Activated naive CD4-positive, alpha-beta T cell treated with anti-CD3 and anti-CD28 coated beads for 36 hours (primary cell): ENCODE data around the gene HMCN2. TPM values are rescaled to one million over a fixed set of nuclear protein-coding genes. Genes with fewer than 3 reads are reported as not detected.

Experiments used
- CTCF ChIA-PET: fragments of 350-600 bp; sonication (Branson Sonifier 250); formaldehyde crosslinking; loops from one replicate; lab custom pipeline; 2021; ENCODE audit warnings: antibody characterized with exemption; lab: Charles Lee
- DNase-seq: peaks from one replicate; pipeline ENCODE4 v3.0.0-alpha.2; 2020
- H3K27ac Mint-ChIP-seq: one replicate; pipeline ENCODE4 v1.8.0; 2021; ENCODE audit warnings: mild to moderate bottlenecking, mixed read lengths
- H3K27me3 Mint-ChIP-seq: one replicate; pipeline ENCODE4 v1.8.0; 2021; ENCODE audit warnings: low read depth, mixed read lengths
- H3K36me3 Mint-ChIP-seq: one replicate; pipeline ENCODE4 v1.8.0; 2021; ENCODE audit warnings: low read depth, mixed read lengths
- H3K4me1 Mint-ChIP-seq: one replicate; pipeline ENCODE4 v1.8.0; 2021; ENCODE audit warnings: low read depth, mixed read lengths
- H3K4me3 Mint-ChIP-seq: one replicate; pipeline ENCODE4 v1.8.0; 2021; ENCODE audit warnings: mild to moderate bottlenecking, moderate library complexity, mixed read lengths
- H3K9me3 Mint-ChIP-seq: one replicate; pipeline ENCODE4 v1.8.0; 2021; ENCODE audit warnings: mixed read lengths
- intact Hi-C: fragments of 100-400 bp; cut with micrococcal nuclease; formaldehyde crosslinking; loops from one replicate; pipeline ENCODE4 v1.15.1; 2023
- total RNA-seq, 2 experiments: library from RNA; stranded (reverse); gene quantifications; one replicate each; pipeline ENCODE4 v1.2.3, GENCODE V29; 2021

Gene HMCN2
- total RNA-seq, 2 experiments from 2014 or later = not detected

GRCh38 chr9:130451509-130452388, 186.2 kb downstream of the HMCN2 start:
- H3K4me1 Mint-ChIP-seq = peaks cover 7% of the 10 kb centered on the region
- H3K36me3 Mint-ChIP-seq = no peaks in the 10 kb centered on the region
- H3K27me3 Mint-ChIP-seq = peaks cover 14% of the 10 kb centered on the region
- H3K9me3 Mint-ChIP-seq = no peaks in the 10 kb centered on the region
- intact Hi-C loops = no loop called here
- CTCF ChIA-PET = interaction anchor here (1.0 kb wide), 1 partner anchor 9 kb away, joined by 5 read pairs; no protein-coding TSS in a partner anchor
- peak; percentile 43 for DNase-seq
- H3K4me3 Mint-ChIP-seq = no peak overlapping the region
- no peak overlapping the region for H3K27ac Mint-ChIP-seq

- Mint-ChIP-seq H3K27ac (no peak overlapping the region), H3K4me3 (no peak overlapping the region), H3K4me1 (peaks cover 7% of the 10 kb centered on the region), H3K9me3 (no peaks in the 10 kb centered on the region), H3K27me3 (peaks cover 11% of the 10 kb centered on the region), H3K36me3 (no peaks in the 10 kb centered on the region)
- intact Hi-C loops = no loop called here
- CTCF ChIA-PET = interaction anchor here (1.0 kb wide), 1 partner anchor 8 kb away, joined by 5 read pairs; no protein-coding TSS in a partner anchor
- no peak for DNase-seq
Measured at GRCh38 chr9:130452835-130453234, 187.3 kb downstream of the HMCN2 start.

DNA sequence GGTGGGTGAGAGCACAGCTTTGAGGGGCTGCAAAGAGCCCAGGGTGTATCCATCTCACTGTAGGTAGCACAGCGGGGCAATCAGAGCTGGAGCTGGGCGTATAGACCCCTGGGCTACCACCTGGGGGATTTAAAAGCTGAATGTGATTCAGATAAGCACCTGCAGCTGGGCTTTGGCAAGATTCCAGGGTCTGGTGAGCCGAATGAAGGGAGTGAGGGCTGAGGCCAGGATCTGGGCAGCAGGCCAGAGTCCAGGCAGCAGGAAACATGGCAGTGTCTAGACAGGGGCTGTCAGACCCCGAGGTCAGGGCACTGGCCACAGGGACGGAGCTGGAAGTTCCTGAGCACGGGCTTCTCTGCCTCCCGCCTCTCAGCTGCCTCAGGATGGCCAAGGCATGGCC, 187.9 kb downstream of the HMCN2 start:
- H3K27ac Mint-ChIP-seq = no peak overlapping the region
- peaks cover 3% of the 10 kb centered on the region for H3K4me1 Mint-ChIP-seq
- no peak overlapping the region for H3K4me3 Mint-ChIP-seq

GRCh38 chr9:130454096-130454811, 188.7 kb downstream of the HMCN2 start:
- DNase-seq = no peak
- no peak overlapping the region for H3K27ac Mint-ChIP-seq
- H3K9me3 Mint-ChIP-seq = no peaks in the 10 kb centered on the region
- intact Hi-C loops = no loop called here
- H3K36me3 Mint-ChIP-seq = no peaks in the 10 kb centered on the region
- CTCF ChIA-PET = no interaction called here
- no peaks in the 10 kb centered on the region for H3K4me1 Mint-ChIP-seq
- H3K4me3 Mint-ChIP-seq = no peak overlapping the region
- peaks cover 7% of the 10 kb centered on the region for H3K27me3 Mint-ChIP-seq

More for the DNA sequence above, 187.9 kb downstream of the HMCN2 start:
- Mint-ChIP-seq H3K9me3 (no peaks in the 10 kb centered on the region), H3K27me3 (peaks cover 11% of the 10 kb centered on the region), H3K36me3 (no peaks in the 10 kb centered on the region)
- intact Hi-C loops = no loop called here
- DNase-seq = no peak
- CTCF ChIA-PET = no interaction called here

GRCh38 chr9:130454812-130455325, 189.3 kb downstream of the HMCN2 start:
- no peak overlapping the region for H3K27ac Mint-ChIP-seq
- H3K36me3 Mint-ChIP-seq = no peaks in the 10 kb centered on the region
- no peaks in the 10 kb centered on the region for H3K4me1 Mint-ChIP-seq
- intact Hi-C loops = no loop called here
- H3K27me3 Mint-ChIP-seq = peaks cover 5% of the 10 kb centered on the region
- no peaks in the 10 kb centered on the region for H3K9me3 Mint-ChIP-seq
- H3K4me3 Mint-ChIP-seq = no peak overlapping the region
- CTCF ChIA-PET = no interaction called here
- no peak for DNase-seq

DNA sequence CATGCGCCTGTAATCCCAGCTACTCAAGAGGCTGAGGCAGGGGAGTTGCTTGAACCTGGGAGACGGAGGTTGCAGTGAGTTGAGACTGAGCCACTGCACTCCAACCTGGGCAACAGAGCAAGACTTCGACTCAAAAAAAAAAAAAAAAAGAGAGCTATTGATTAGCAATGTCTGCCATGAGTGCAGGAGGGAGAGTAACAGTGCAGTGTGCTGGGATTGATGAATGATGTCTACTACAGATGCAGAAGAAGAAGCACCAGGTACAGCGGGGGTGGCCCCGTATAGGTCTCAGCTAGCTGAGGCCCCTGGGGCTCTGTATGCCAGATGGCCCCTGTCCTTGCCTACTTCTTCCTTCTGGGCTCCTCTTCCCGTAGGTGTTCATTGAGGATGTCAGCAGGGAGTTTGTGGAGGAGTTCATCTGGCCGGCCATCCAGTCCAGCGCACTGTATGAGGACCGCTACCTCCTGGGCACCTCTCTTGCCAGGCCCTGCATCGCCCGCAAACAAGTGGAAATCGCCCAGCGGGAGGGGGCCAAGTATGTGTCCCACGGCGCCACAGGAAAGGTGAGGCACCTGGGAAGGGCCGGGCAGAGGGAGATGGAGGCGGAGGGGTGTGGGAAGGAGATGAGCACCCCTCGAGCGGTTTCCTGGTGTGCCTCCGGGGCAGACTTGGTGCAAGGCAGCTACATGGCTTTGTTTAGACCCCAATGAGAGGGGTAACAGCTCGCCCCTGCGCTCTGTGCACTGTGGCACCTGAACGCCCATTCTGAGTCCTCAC, 192.7 kb downstream of the HMCN2 start:
- H3K9me3 Mint-ChIP-seq = no peaks in the 10 kb centered on the region
- H3K36me3 Mint-ChIP-seq = no peaks in the 10 kb centered on the region
- intact Hi-C loops = no loop called here
- no peak overlapping the region for H3K4me3 Mint-ChIP-seq
- H3K4me1 Mint-ChIP-seq = no peaks in the 10 kb centered on the region
- DNase-seq = no peak
- CTCF ChIA-PET = interaction anchor here (0.9 to 1.1 kb wide), 2 partner anchors 224 to 226 kb away, joined by 3 to 5 read pairs; no protein-coding TSS in a partner anchor
- no peak overlapping the region for H3K27ac Mint-ChIP-seq
- H3K27me3 Mint-ChIP-seq = peaks cover 9% of the 10 kb centered on the region

GRCh38 chr9:130458804-130459067, 193.2 kb downstream of the HMCN2 start:
- no peak overlapping the region for H3K4me3 Mint-ChIP-seq
- DNase-seq = no peak
- peaks cover 9% of the 10 kb centered on the region for H3K27me3 Mint-ChIP-seq
- H3K9me3 Mint-ChIP-seq = no peaks in the 10 kb centered on the region
- H3K36me3 Mint-ChIP-seq = no peaks in the 10 kb centered on the region
- no peak overlapping the region for H3K27ac Mint-ChIP-seq
- CTCF ChIA-PET = interaction anchor here (1.1 kb wide), 1 partner anchor 225 kb away, joined by 3 read pairs; no protein-coding TSS in a partner anchor
- intact Hi-C loops = no loop called here
- no peaks in the 10 kb centered on the region for H3K4me1 Mint-ChIP-seq

DNA sequence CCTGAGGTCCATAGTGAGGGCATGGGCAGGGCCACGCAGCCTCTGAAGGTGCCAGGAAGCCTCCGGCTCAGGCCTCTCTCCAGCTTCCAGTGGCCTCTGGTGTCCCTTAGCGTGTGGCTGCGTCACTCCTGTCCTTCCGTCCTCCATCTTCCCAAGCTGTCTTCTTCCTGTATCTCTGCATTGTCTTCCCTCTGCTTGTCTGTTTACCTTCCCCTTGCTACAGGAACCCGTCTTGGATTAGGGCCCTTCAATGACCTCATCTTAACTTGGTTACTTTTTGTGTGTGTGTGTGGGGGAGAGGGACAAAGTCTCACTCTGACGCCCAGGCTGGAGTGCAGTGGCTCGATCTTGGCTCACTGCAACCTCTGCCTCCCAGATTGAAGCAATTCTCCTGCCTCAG, 193.6 kb downstream of the HMCN2 start:
- CTCF ChIA-PET = interaction anchor here (1.7 kb wide), 1 partner anchor 226 kb away, joined by 14 read pairs; no protein-coding TSS in a partner anchor

GRCh38 chr9:130459941-130460669, 194.5 kb downstream of the HMCN2 start:
- Mint-ChIP-seq H3K4me1 (no peaks in the 10 kb centered on the region), H3K9me3 (no peaks in the 10 kb centered on the region), H3K36me3 (no peaks in the 10 kb centered on the region), H3K27ac (no peak overlapping the region), H3K27me3 (peaks cover 9% of the 10 kb centered on the region), H3K4me3 (no peak overlapping the region)
- CTCF ChIA-PET = interaction anchor here (0.6 to 4.8 kb wide), 11 partner anchors 7 to 586 kb away, joined by 3 to 46 read pairs (median 4); no protein-coding TSS in a partner anchor
- no peak for DNase-seq
- intact Hi-C loops = no loop called here

More for the DNA sequence above, 193.6 kb downstream of the HMCN2 start:
- H3K27ac Mint-ChIP-seq = no peak overlapping the region
- DNase-seq = no peak
- peaks cover 9% of the 10 kb centered on the region for H3K27me3 Mint-ChIP-seq
- intact Hi-C loops = no loop called here
- no peak overlapping the region for H3K4me3 Mint-ChIP-seq
- H3K9me3 Mint-ChIP-seq = no peaks in the 10 kb centered on the region
- H3K36me3 Mint-ChIP-seq = no peaks in the 10 kb centered on the region
- H3K4me1 Mint-ChIP-seq = no peaks in the 10 kb centered on the region

- no peaks in the 10 kb centered on the region for H3K36me3 Mint-ChIP-seq
- CTCF ChIA-PET = interaction anchor here (0.9 to 4.8 kb wide), 7 partner anchors 9 to 232 kb away, joined by 3 to 46 read pairs (median 4); no protein-coding TSS in a partner anchor
- DNase-seq = peak; percentile 71
- peaks cover 11% of the 10 kb centered on the region for H3K27me3 Mint-ChIP-seq
- H3K4me1 Mint-ChIP-seq = no peaks in the 10 kb centered on the region
- H3K9me3 Mint-ChIP-seq = no peaks in the 10 kb centered on the region
- intact Hi-C loops = loop anchor here (1.0 kb wide), 1 partner anchor 221 kb away; no protein-coding TSS in a partner anchor
- H3K4me3 Mint-ChIP-seq = no peak overlapping the region
- H3K27ac Mint-ChIP-seq = no peak overlapping the region
Measured at GRCh38 chr9:130461218-130461630, 195.7 kb downstream of the HMCN2 start.

DNA sequence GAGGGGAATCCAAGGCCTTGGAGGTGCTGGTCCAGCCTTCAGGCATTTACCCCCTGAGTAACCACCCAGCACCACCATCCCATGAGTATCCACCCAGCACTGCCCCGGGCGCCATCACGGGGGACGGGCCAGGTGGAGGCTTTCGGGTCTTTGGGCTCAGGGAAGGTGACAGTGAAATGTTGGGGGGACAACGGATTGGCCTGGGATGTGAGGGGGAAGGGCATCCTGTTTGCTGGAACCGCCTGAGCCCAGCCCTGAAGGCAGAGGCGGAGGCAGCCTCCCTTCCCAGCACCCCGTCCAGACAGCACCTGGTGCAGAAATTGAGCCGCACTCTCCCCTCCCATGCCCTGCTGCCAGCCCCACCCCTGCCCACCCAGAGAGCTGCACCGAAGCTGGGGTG, 196.2 kb downstream of the HMCN2 start:
- H3K27ac Mint-ChIP-seq = no peak overlapping the region
- intact Hi-C loops = loop anchor here (1.0 kb wide), 1 partner anchor 221 kb away; no protein-coding TSS in a partner anchor
- no peak for DNase-seq
- no peaks in the 10 kb centered on the region for H3K4me1 Mint-ChIP-seq
- H3K4me3 Mint-ChIP-seq = no peak overlapping the region
- peaks cover 14% of the 10 kb centered on the region for H3K27me3 Mint-ChIP-seq
- no peaks in the 10 kb centered on the region for H3K9me3 Mint-ChIP-seq
- CTCF ChIA-PET = interaction anchor here (0.9 to 4.8 kb wide), 4 partner anchors 9 to 226 kb away, joined by 3 to 46 read pairs (median 6); no protein-coding TSS in a partner anchor
- no peaks in the 10 kb centered on the region for H3K36me3 Mint-ChIP-seq
